HG03139 (cell line): Measurements from ENCODE around the gene BAIAP2.
"Not testable (repeated sequence)": the region's sequence is repeated elsewhere in the genome, so short reads cannot be mapped to it uniquely, and the experiment has no call there.

ENCODE experiments used
- ATAC-seq: cut with Tn5 transposase; IDR thresholded peaks from one replicate; pipeline ENCODE4 v1.9.1; 2021; ENCODE audit not compliant: unreplicated experiment

BAIAP2 gene

DNA sequence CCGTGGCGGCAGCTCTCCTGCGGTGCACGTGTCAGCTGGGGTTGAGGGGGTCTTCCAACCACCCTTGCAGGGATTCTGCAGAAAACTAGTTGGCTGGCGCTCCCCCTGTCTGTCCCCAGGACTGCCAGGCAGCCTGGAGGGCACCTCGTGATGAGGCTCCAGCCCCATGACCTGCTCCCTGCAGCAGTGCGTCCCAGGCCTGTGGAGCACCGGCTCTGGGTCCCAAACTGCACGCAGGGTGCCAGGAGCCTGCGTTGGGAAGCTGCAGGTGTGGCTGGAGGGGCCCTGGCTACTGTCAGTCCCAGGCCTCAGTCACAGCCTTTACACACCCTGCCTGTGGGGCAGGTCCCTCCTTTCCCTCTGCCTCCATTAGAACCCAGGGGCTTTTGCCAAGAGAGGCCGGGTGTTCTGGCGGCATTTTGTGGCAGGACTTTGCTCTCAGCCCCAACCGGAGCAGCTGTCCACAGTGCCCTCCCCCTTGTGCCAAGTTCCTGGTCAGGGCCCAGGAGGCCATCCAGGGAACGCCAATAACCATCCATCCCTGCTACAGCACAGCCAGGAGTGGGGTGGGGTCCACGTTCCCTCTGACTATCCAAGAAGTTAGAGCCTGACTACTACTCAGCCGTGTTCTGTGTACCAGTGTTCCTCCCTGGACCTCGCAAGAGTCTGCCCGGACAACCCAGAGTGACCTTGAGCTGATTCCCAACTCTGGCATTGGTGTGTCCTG, 34.2 kb upstream of the BAIAP2 start:
- no peak for ATAC-seq

DNA sequence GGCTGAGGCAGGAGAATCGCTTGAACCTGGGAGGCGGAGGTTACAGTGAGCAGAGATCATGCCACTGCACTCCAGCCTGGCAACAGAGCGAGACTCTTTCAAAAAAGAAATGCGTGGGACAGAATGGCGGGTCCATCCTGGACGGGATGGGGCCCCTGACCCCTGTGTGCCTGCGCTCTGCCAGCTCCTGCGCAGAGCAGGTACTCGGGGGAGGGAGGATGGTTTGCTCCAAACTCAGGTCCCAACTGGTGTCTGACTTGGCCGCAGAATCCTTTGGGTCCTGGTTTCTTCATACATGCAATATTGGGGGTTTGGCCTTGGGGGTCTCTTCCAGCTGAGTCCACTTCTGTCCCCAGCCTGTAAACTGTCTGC, 33.0 kb upstream of the BAIAP2 start:
- ATAC-seq = no peak

DNA sequence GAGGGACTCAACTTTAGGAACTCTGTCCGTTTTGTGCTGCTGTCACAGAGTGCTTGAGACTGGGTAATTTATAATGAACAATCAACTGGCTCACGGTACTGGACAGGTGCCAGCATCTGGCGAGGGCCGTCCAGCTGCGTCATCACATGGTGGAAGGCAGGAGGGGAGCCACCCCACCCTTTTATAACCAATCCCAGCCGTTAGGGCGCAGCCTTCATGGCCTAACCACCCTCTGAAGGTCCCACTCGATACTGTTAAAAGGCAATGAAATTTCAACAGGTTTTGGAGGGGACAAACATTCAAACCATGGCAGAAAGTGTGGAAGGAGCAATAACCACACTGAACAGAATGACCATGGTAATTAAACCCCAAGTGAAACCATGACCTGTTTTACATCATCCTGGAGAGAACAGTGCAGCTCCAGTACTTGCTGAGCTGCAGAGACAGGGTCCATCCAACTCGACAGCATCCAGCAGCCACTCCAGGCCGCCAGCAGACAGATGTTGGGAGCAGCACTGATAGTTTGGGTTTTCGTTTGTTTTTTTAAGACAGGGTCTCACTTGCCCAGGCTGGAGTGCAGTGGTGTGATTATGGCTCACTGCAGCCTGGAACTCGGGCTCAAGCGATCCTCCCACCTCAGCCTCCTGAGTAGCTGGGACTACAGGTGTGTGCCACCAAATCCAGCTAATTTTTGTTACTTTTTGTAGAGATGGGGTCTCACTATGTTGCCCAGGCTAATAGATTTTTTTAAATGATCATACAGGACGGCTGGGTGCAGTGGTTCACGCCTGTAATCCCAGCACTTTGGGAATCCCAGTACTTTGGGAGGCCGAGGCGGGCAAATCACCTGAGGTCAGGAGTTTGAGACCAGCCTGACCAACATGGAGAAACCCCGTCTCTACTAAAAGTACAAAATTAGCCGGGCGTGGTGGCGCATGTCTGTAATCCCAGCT, 32.3 kb upstream of the BAIAP2 start:
- no peak for ATAC-seq

DNA sequence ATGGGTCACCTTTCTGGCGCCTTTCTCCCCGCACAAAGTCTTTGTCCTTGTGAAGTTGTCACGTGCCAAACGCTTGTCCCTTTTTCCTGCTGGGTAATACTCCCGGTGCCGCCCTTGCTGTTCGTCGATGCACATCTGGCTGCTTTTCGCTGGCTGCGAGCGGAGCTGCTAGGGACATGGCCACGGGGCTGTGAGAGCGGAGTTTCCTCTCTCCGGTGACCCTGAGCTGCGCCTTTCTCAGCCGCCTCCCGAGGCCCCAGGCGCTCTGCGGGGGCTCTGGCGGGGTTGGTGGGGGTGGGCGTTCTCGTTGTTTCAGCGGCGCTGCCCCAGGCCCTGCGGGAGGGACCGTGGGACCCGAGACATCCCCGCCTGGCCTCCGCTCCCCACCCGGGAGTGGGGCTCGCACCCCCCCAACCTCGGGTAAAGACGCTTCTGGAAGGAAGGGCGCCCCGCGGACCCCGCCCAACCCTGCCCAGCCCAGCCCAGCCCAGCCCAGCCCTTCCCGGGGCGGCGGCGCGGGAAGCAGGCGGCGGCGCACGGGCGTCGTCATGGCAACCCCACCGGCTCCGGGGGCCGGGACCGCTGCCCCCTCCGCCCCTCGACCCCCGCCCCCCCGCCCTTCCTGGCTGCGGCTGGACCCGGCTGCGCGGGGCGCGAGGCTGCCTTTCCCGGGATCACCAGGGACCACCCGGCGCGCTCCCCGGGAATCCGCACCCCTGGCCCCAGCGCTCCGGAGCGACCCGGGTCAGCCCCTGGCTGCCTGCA, 31.1 kb upstream of the BAIAP2 start:
- ATAC-seq = no peak

DNA sequence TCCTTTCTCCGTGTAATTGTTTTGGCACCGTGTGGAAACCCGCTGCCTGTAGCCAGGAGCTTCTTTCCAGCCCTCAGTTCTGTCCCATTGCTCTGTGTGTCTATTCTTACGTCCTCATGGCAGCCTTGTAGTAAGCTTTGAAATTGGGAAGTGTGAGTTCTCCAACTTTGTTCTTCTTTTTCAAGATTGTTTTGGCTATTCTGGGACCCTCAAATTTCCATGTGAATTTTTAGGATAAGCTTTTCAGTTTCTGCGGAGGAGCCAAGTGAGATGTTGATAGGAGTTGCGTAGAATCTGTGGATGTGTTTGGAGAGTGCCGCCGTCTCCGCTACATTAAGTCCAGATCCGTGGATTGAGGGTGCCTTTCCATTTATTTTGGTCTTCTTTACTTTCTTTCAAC, 28.1 kb upstream of the BAIAP2 start:
- ATAC-seq = no peak

DNA sequence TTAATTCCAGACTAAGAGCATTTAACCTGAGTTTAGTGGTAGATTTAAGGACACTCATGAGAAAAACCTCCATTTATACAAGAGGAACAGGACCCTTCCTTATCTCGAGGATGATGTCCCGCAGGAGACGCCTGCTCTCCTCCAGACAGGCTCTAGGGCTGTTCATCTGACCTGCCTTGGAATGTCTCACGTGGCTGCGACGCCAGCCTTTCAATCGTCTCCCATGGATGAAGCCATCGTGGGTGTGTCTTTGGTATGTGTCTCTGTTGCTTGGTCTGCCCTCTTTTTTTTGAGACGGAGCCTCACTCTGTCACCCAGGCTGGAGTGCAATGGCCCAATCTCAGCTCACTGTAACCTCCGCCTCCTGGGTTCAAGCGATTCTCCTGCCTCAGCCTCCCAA, 26.8 kb upstream of the BAIAP2 start:
- no peak for ATAC-seq

DNA sequence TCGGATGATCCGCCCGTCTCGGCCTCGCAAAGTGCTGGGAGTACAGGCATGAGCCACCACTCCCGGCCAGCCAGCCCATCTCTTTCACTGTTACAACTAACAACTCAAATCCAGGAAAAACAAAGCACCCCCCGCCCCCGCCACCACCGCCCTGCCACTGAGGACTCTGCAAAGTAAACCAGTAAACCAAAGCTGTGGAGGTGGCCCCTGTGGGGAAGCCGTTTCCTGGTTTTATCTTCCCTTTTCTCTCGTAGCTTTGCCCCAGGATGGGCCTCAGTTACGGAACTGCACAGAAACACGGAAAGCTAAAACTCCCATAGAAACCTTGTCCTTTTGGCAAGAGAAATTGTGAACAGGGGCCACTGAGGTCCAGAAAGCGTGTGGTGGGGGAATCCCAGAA, 25.8 kb upstream of the BAIAP2 start:
- no peak for ATAC-seq

DNA sequence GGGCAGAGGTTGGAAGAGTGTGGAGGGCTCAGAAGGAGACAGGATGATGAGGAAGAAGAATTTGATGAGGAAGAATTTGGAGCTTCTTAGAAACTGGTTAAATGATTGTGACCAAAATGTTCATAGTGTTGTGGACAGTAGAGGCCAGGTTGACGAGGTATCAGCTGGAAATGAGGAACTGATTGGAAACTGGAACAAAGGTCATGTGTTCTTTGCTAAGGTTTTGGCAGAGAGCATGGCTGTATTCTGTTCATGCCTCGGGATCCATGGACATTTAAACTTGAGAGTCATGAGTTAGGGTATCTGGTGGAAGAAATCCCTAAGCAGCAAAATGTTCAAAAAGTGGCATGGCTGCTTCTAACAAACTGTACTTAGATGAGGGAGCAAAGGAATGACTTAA, 24.0 kb upstream of the BAIAP2 start:
- no peak for ATAC-seq

DNA sequence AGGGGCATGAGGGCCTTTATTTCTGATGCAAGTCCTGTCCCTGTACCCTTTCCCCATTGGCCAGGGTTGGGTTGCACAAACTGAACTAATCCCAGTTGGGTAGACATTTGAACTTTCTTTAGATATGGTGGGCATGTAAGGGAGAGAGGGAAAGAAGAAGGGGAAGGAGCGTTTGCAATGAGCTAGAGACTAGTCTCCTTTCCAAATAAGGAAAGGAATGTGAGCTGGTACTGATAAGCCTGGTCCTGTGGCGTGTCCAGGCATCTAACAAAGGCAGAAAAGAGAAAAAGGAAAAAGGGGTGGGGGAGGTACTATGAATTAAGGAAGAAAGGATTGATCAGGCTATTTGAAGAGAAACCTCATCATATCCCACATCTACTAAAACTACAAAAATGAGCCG, 23.0 kb upstream of the BAIAP2 start:
- no peak for ATAC-seq

DNA sequence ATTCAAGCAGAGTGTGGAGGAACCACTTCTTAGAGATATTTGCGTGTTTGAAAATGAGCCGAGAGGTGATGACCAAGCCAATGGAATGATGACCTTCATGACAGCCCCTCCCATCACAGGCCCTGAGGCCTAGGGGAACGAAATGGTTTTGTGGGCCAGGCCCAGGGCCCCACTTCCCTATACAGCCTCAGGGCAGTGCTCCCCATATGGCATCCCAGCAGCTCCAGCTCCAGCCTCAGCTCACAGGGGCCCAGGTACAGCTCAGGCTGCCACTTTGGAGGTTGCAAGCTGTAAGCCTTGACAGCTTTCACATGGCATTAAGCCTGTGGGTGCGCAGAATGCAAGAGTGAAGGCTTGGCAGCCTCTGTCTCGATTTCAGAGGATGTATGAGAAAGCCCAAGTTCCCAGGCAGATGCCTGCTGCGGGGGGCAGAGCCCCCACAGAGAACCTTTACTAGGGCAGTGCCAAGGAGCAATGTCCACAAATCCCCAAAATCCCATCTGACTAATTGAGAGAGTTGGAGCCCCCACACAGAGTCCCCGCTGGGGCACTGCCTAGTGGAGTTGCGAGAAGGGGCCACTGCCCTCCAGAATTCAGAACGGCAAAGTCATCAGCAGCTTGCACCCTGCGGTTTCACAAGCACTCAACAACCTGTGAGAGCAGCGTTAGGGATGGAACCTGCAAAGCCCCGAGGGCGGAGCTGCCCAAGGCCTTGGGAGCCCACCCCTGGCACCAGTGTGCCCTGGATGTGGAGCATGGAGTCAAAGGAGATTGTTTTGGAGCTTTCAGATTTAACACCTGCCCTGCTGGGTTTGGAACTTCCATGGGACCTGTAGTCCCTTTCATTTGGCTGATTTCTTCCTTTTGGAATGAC, 22.1 kb upstream of the BAIAP2 start:
- ATAC-seq = no peak

DNA sequence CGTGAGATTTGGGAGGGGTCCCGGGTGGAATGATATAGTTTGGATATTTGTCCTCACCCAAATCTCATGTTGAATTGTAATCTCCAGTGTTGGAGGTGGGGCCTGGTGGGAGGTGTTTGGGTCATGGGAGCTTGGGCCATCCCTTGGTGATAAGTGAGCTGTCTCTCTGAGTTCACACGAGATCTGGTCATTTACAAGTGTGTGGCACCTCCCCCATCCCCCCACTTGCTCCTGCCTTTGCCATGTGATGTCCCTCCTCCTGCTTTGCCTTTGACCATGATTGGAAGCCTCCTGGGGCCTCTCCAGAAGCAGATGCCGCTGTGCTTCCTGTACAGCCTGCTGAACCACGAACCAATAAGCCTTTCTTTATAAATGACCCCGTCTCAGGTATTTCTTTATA, 21.3 kb upstream of the BAIAP2 start:
- no peak for ATAC-seq

DNA sequence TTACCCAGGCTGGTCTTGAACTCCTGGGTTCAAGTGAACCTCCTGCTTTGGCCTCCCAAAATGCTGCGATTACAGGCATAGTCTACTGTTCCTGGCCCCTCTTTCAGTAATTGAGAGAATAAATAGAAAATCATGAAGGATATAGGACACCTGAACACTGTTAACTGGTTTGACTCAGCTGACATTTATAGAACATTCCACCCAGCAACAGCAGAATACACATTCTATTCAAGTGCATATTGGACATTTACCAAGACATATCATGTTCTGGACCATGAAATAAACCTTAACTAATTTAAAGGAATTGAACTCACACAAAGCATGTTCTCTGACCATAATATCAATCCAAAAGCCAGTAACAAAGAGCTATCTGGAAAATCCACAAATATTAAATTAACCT, 19.8 kb upstream of the BAIAP2 start:
- ATAC-seq = no peak

DNA sequence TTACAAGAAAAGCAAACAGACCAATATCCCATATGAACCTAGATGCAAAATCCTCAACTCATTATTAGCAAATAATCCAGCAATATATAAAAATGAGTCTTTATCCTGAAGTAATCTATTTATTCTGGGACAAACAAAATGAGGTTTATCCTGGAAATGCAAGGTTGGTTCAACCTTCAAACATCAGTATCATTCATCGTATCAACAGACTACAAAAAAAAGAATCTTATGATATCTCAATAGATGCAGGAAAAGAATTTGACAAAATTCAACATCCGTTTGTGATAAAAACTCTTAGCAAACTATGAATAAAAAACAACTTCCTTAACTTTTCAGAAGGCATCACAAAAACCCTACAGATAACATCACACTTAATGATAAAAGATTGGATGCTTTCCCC, 18.4 kb upstream of the BAIAP2 start:
- ATAC-seq = no peak

DNA sequence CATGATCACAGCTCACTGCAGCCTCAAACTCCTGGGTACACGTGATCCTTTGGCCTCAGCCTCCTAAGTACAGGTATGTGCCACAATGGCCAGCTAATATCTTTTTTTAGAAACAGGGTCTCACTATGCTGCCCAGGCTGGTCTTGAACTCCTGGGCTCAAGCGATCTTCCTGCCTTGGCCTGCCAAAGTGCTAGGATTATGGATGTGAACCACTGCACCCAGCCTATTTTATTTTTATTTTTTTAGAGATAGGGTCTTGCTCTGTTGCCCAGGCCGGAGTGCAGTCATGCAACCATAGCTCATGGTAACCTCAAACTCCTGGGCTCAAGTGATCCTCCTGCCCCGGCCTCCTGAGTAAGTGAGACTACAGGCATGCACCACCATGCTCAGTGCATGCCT, 17.6 kb upstream of the BAIAP2 start:
- ATAC-seq = not testable (repeated sequence)

DNA sequence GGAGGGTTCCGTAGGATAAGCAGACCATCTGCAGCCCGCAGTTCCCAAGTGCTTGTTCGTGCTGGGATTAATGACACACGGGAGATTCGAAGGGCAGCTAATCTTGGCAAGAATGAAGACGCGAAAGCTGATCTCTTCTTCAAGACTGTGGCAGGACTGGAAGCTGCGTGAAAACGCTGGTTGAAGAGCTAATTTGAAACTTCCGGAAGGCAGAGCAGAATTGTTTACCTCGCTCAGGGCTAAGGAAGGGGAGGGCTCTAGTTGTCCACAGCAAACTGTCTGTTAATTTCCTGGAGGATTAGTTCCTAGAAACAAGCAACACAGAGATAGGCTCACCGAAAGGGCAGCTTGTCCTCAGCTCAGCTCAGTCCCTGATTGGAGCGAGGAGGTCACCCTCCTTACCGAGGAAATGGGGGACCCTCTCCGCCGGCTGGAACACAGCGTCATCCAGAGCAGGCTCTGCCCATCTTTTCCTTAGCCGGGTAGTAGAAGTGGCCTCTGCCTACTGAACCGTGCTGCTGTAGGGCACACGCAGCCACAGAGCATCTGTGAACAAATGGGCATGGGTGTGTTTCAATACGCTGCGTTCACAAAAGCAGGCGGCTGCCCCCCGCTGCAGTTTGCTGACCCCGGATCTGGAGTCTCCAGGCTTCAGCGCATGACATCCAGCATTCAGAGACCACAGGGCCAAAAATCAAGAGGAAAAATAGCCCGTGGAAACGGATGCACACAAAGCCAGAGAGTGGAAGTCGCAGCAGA, 16.7 kb upstream of the BAIAP2 start:
- no peak for ATAC-seq

DNA sequence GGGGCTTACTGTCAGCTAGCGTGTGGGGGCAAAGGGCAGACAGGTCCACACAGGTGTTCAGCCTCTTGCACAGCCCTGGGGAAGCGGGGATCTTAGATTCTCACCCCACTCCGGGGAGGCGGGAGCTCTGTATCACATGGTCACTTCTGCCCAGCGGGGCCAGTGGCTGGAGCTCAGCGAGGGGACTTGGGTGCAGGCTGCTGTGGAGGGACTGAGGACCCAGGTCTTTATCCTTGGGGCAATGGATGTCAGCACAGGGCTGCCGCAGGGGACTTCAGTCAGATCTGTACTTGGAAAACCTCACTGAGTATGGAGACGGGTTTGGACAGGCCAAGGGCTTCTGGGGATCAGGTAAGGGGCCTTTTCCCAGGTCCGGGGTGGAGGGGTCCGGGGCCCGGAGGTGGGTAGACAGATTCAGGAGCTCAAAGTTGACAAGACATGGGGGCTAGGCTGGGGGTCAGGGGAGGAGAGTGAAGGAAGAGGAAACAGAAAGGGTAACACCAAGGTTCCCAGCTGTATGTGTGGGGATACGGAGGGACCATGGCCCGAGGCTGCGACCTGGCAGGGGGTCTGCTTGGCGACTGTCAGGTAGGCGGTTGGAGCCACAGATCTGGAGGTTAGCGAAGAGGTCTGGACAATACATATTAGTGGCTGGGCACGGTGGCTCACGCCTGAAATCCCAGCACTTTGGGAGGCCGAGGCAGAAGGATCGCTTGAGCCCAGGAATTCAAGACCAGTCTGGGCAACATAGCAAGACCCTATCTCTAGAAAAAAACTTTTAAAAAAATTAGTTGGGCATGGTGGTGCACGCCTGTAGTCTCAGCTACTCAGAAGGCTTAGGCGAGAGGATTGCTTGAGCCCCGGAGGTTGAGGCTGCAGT, 15.1 kb upstream of the BAIAP2 start:
- no peak for ATAC-seq

DNA sequence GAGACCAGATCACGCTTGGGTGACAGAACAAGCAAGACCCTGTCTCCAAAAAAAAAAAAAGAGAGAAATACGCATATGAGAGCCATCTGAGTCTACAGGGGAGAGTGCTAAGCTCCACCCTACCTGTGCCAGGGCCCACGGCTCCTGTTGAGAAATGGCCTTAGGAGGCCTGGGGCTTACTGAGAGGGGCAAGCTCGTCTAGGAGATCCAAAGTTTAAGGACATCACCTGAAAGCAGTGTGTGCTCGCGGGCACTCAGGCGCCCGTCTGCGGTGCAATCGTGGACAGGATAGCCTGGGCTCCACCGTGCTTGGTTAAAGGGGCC, 14.5 kb upstream of the BAIAP2 start:
- ATAC-seq = no peak

DNA sequence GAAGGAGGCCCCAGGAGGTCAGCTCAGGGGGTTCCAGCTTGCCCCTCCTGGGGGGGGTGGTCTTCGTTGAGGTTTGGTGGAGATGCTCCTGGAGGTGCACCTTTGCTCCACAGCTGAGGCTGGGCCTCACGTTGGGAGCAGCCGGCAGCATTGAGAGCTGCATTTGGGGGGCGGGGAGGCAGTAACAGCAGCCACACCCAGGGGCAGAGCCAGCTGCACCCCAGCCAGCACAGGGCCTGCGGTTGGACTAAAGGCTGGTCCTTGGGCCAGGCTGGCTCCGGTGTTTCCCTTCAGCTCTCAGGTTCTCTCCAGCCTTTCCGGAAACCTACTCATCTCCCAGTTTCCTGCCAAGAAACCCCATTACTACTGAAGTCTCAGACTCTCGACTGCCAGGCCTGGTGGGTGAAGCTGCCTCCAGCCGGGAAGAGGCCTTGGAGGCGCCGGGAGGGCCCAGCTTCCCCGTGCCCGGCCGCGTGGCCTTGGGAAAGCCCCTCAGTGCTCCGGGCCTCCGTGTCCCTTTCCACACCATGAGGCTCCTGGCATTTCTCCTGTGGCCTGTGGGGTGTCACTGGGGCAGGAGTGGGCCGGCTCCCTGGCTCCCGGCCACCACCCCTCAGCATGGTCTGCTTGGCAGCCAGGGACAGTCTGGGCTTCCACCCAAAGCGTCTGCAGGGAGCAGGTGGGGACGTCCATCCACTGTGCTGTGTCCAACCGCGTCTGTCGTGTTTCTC, 14.0 kb upstream of the BAIAP2 start:
- no peak for ATAC-seq
